Prostate gland (tissue), 2 donors: ENCODE measurements around the gene GZMM. TPM values are rescaled to one million over a fixed set of nuclear protein-coding genes. Genes with fewer than 3 reads are reported as not detected.

ENCODE experiments used
- DNase-seq: peaks from one replicate; pipeline ENCODE4 v3.0.0-alpha.2; 2019; ENCODE audit warnings: low spot score
- H3K27ac ChIP-seq, 2 donors: fragments of 200-600 bp; sonication (generic); 2 replicates each; pipeline ENCODE4 v1.5.1; 2017 to 2019
- H3K27me3 ChIP-seq: fragments of 200-600 bp; sonication (generic); replicated peaks from 2 replicates; pipeline ENCODE4 v1.5.1; 2019; ENCODE audit not compliant: insufficient read depth
- H3K36me3 ChIP-seq, 2 donors: fragments of 200-600 bp; sonication (generic); 1 replicate in 1 of 2; 2 replicates in 1 of 2; pipeline versions ENCODE4 v1.5.1 to v1.8.1; 2017 to 2019
- H3K4me1 ChIP-seq: fragments of 200-600 bp; sonication (generic); replicated peaks from 2 replicates; pipeline ENCODE4 v1.5.1; 2019
- H3K4me3 ChIP-seq, 2 donors: fragments of 200-600 bp; sonication (generic); 2 replicates each; pipeline ENCODE4 v1.5.1; 2017 to 2019
- H3K9me3 ChIP-seq: fragments of 200-600 bp; sonication (generic); 2 replicates; pipeline ENCODE4 v1.5.1; 2017
- CTCF ChIP-seq, 4 experiments: fragments of 200-600 bp in 2 of 4; fragments of 450-650 bp in 2 of 4; sonication (generic) in 2 of 4; IDR thresholded peaks; 1 replicate in 3 of 4; 2 replicates in 1 of 4; pipeline ENCODE4 v1.5.1; 2016 to 2019; ENCODE audit warnings: antibody characterized with exemption in 4 of 4, mild to moderate bottlenecking in 2 of 4, moderate library complexity in 2 of 4
- POLR2A ChIP-seq: fragments of 450-650 bp; IDR thresholded peaks from one replicate; pipeline ENCODE4 v1.6.1; 2016; ENCODE audit warnings: antibody characterized with exemption, mild to moderate bottlenecking
- POLR2AphosphoS5 ChIP-seq: sonication (generic); formaldehyde crosslinking; IDR thresholded peaks from one replicate; pipeline ENCODE4 v1.6.1; 2017; ENCODE audit warnings: antibody characterized with exemption
- WGBS: methylation state at CpG from one replicate; pipeline ENCODE4 v1.1.5; 2018; 5-methylcytosine and 5-hydroxymethylcytosine counted together
- intact Hi-C: fragments of 100-400 bp; cut with DNase I; formaldehyde crosslinking; loops from one replicate; pipeline ENCODE4 v1.14.2; 2022
- total RNA-seq, 2 donors: library from RNA; depleted of rRNA; stranded (reverse); fragments of >200 nt; gene quantifications; one replicate each; pipeline ENCODE4 v1.1.0, GENCODE V29; 2016

Gene GZMM
- total RNA-seq, 2 donors from 2014 or later: 0.68 TPM; not detected in 1

GRCh38 chr19:567296-567900, 23.5 kb downstream of the GZMM start:
- no peaks in the 10 kb centered on the region for H3K36me3 ChIP-seq
- TF ChIP-seq POLR2A: no peak
- no peak for TF ChIP-seq CTCF (IDR thresholded peaks at IDR 0.05)
- TF ChIP-seq POLR2AphosphoS5: no peak
- no peaks in the 10 kb centered on the region for H3K27me3 ChIP-seq
- H3K9me3 ChIP-seq: no peaks in the 10 kb centered on the region
- WGBS: 87% methylated on average over 22 of the region's 22 CpGs
- peak overlapping the region in 1 of 2 donors; percentile 37 for H3K27ac ChIP-seq
- DNase-seq: no peak
- intact Hi-C loops: no loop called here
- H3K4me1 ChIP-seq: no peaks in the 10 kb centered on the region
- no peak overlapping the region for H3K4me3 ChIP-seq

GRCh38 chr19:570251-570686, 26.4 kb downstream of the GZMM start:
- intact Hi-C loops: loop anchor here (5.0 kb wide), 1 partner anchor 38 kb away; the partner anchor contains the start of gene CDC34
- no peak for DNase-seq
- 85% methylated on average over 18 of the region's 25 CpGs for WGBS
- Histone ChIP-seq H3K4me3 (no peak overlapping the region), H3K36me3 (no peaks in the 10 kb centered on the region), H3K4me1 (peaks cover 11% of the 10 kb centered on the region), H3K9me3 (no peaks in the 10 kb centered on the region), H3K27me3 (no peaks in the 10 kb centered on the region), H3K27ac (no peak overlapping the region)
- no peak for TF ChIP-seq POLR2AphosphoS5
- TF ChIP-seq POLR2A: no peak
- TF ChIP-seq CTCF (IDR thresholded peaks at IDR 0.05): no peak

GRCh38 chr19:570937-571565, 27.2 kb downstream of the GZMM start:
- DNase-seq: peak; percentile 45
- 5% methylated on average over 45 of the region's 45 CpGs for WGBS

GRCh38 chr19:571566-571974, 27.7 kb downstream of the GZMM start:
- no peak for DNase-seq
- intact Hi-C loops: loop anchor here (5.0 kb wide), 1 partner anchor 39 kb away; the partner anchor contains the start of gene CDC34
- WGBS: 2% methylated on average over 14 of the region's 14 CpGs
- Histone ChIP-seq H3K27ac (peak overlapping the region; percentile 78 to 87), H3K36me3 (no peaks in the 10 kb centered on the region), H3K4me3 (peak overlapping the region; percentile 97 to 99), H3K9me3 (no peaks in the 10 kb centered on the region), H3K27me3 (no peaks in the 10 kb centered on the region), H3K4me1 (peaks cover 18% of the 10 kb centered on the region)
- no peak for TF ChIP-seq POLR2A
- TF ChIP-seq CTCF (IDR thresholded peaks at IDR 0.05): no peak
- TF ChIP-seq POLR2AphosphoS5: no peak

More at GRCh38 chr19:570937-571565, 27.2 kb downstream of the GZMM start:
- TF ChIP-seq POLR2A: no peak
- peak; percentile 9 for TF ChIP-seq POLR2AphosphoS5
- H3K27ac ChIP-seq: peak overlapping the region; percentile 78 to 87
- peak overlapping the region; percentile 97 to 99 for H3K4me3 ChIP-seq
- no peaks in the 10 kb centered on the region for H3K9me3 ChIP-seq
- intact Hi-C loops: loop anchor here (5.0 kb wide), 1 partner anchor 39 kb away; the partner anchor contains the start of gene CDC34
- peaks cover 17% of the 10 kb centered on the region for H3K4me1 ChIP-seq
- H3K27me3 ChIP-seq: no peaks in the 10 kb centered on the region
- H3K36me3 ChIP-seq: no peaks in the 10 kb centered on the region

- WGBS: under 1% methylated on average over 78 of the region's 79 CpGs
- peak within 1 kb of the TSS; percentile 85 to 87 for H3K27ac ChIP-seq
- TF ChIP-seq POLR2A (peak; percentile 93), CTCF (IDR thresholded peaks at IDR 0.05) (peak in 2 of 4 experiments; percentile 21 to 38), POLR2AphosphoS5 (peak; percentile 93)
- peak; percentile 98 for DNase-seq
- H3K27me3 ChIP-seq: no peaks in the 10 kb centered on the region
- peaks cover 18% of the 10 kb centered on the region for H3K4me1 ChIP-seq
- no peaks in the 10 kb centered on the region for H3K9me3 ChIP-seq
- H3K4me3 ChIP-seq: peak within 1 kb of the TSS; percentile 97 to 99
- H3K36me3 ChIP-seq: no peaks in the 10 kb centered on the region
- intact Hi-C loops: loop anchor here (5.0 kb wide), 1 partner anchor 40 kb away; the partner anchor contains the start of gene CDC34
Measured at GRCh38 chr19:572140-572742, 28.4 kb downstream of the GZMM start, which contains the start of gene BSG. Gene BSG (plus strand): TSS chr19:572596. CDS start chr19:572635, 39 bp downstream.
